ENCODE data around the gene SESTD1. TPM values are rescaled to one million over a fixed set of nuclear protein-coding genes. Genes with fewer than 3 reads are reported as not detected.
"Not testable (repeated sequence)": the region's sequence is repeated elsewhere in the genome, so short reads cannot be mapped to it uniquely, and the experiment has no call there.

The SESTD1 gene
- total and polyA plus RNA-seq, 2 experiments from 2014 or later, result 12.6 to 21.6 TPM

DNA sequence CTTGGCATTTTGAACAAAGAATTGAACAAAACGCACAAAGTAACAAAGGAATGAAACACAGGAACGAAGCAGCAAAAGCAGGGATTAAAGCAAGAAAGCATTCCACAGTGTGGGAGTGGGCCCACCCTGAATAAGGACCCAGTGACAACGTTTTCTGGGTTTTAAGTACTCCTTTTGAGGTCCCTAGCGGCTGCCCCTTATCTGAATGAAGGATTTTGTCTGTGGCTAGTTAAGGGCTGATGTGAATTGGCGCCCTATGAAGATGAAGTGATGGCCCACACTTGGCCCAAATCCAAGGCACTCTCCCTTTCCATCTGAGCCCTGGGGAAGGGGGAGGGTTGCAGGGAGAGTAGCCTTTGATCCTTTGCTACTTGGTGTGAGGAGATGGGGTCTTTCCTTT is 206.9 kb downstream of the SESTD1 start:
- H3K4me1 Mint-ChIP-seq, result peaks cover 20% of the 10 kb centered on the region
- H3K4me1 ChIP-seq (ENCODE audit: insufficient read depth), result peaks cover 21% of the 10 kb centered on the region
- H3K27ac Mint-ChIP-seq, result no peak overlapping the region; the same call in 1 of the 2 replicates
- H3K27ac ChIP-seq (ENCODE audit: low read depth), result no peak overlapping the region
- H3K9me3 Mint-ChIP-seq, result no peaks in the 10 kb centered on the region; the same call in 2 of the 3 replicates
- H3K36me3 ChIP-seq (ENCODE audit: insufficient read depth), result no peaks in the 10 kb centered on the region
- ATAC-seq, result peak; percentile 22; the same call in 1 of the 3 replicates
- no peaks in the 10 kb centered on the region for H3F3A ChIP-seq (replicated peaks; ENCODE audit: low read depth)
- H3K79me2 ChIP-seq (replicated peaks; ENCODE audit: insufficient read depth), result no peaks in the 10 kb centered on the region
- no peaks in the 10 kb centered on the region for H3K9me2 ChIP-seq (ENCODE audit: insufficient read depth)
- peaks cover 3% of the 10 kb centered on the region for H3K27me3 Mint-ChIP-seq (ENCODE audit: insufficient read depth, low read depth, poor library complexity)
- H3K4me2 ChIP-seq, result no peak overlapping the region
- no peak for DNase-seq (ENCODE audit: low spot score)
- peak overlapping the region; percentile 80; the same call in 1 of the 2 replicates for H2AFZ ChIP-seq
- H3K27me3 ChIP-seq (ENCODE audit: insufficient read depth), result no peaks in the 10 kb centered on the region
- no peaks in the 10 kb centered on the region for H4K20me1 ChIP-seq (replicated peaks; ENCODE audit: insufficient read depth)
- H3K36me3 Mint-ChIP-seq (ENCODE audit: low read depth), result no peaks in the 10 kb centered on the region
- H3K4me3 Mint-ChIP-seq, result no peak overlapping the region
- TF ChIP-seq, protein P1, sequence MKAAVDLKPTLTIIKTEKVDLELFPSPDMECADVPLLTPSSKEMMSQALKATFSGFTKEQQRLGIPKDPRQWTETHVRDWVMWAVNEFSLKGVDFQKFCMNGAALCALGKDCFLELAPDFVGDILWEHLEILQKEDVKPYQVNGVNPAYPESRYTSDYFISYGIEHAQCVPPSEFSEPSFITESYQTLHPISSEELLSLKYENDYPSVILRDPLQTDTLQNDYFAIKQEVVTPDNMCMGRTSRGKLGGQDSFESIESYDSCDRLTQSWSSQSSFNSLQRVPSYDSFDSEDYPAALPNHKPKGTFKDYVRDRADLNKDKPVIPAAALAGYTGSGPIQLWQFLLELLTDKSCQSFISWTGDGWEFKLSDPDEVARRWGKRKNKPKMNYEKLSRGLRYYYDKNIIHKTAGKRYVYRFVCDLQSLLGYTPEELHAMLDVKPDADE (IDR thresholded peaks at IDR 0.05), result no peak
- no peak for TF ChIP-seq EZH2 (IDR thresholded peaks at IDR 0.05; ENCODE audit: low read depth, unreplicated experiment)
- TF ChIP-seq, protein P2, sequence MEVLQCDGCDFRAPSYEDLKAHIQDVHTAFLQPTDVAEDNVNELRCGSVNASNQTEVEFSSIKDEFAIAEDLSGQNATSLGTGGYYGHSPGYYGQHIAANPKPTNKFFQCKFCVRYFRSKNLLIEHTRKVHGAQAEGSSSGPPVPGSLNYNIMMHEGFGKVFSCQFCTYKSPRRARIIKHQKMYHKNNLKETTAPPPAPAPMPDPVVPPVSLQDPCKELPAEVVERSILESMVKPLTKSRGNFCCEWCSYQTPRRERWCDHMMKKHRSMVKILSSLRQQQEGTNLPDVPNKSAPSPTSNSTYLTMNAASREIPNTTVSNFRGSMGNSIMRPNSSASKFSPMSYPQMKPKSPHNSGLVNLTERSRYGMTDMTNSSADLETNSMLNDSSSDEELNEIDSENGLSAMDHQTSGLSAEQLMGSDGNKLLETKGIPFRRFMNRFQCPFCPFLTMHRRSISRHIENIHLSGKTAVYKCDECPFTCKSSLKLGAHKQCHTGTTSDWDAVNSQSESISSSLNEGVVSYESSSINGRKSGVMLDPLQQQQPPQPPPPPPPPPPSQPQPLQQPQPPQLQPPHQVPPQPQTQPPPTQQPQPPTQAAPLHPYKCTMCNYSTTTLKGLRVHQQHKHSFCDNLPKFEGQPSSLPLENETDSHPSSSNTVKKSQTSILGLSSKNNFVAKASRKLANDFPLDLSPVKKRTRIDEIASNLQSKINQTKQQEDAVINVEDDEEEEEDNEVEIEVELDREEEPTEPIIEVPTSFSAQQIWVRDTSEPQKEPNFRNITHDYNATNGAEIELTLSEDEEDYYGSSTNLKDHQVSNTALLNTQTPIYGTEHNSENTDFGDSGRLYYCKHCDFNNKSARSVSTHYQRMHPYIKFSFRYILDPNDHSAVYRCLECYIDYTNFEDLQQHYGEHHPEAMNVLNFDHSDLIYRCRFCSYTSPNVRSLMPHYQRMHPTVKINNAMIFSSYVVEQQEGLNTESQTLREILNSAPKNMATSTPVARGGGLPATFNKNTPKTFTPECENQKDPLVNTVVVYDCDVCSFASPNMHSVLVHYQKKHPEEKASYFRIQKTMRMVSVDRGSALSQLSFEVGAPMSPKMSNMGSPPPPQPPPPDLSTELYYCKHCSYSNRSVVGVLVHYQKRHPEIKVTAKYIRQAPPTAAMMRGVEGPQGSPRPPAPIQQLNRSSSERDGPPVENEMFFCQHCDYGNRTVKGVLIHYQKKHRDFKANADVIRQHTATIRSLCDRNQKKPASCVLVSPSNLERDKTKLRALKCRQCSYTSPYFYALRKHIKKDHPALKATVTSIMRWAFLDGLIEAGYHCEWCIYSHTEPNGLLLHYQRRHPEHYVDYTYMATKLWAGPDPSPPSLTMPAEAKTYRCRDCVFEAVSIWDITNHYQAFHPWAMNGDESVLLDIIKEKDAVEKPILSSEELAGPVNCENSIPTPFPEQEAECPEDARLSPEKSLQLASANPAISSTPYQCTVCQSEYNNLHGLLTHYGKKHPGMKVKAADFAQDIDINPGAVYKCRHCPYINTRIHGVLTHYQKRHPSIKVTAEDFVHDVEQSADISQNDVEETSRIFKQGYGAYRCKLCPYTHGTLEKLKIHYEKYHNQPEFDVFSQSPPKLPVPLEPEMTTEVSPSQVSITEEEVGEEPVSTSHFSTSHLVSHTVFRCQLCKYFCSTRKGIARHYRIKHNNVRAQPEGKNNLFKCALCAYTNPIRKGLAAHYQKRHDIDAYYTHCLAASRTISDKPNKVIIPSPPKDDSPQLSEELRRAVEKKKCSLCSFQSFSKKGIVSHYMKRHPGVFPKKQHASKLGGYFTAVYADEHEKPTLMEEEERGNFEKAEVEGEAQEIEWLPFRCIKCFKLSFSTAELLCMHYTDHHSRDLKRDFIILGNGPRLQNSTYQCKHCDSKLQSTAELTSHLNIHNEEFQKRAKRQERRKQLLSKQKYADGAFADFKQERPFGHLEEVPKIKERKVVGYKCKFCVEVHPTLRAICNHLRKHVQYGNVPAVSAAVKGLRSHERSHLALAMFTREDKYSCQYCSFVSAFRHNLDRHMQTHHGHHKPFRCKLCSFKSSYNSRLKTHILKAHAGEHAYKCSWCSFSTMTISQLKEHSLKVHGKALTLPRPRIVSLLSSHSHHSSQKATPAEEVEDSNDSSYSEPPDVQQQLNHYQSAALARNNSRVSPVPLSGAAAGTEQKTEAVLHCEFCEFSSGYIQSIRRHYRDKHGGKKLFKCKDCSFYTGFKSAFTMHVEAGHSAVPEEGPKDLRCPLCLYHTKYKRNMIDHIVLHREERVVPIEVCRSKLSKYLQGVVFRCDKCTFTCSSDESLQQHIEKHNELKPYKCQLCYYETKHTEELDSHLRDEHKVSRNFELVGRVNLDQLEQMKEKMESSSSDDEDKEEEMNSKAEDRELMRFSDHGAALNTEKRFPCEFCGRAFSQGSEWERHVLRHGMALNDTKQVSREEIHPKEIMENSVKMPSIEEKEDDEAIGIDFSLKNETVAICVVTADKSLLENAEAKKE (CRISPR knock-in tag; IDR thresholded peaks at IDR 0.05), result no peak
- no peak for TF ChIP-seq STAT1 (IDR thresholded peaks at IDR 0.05; ENCODE audit: unreplicated experiment)
- no peak for TF ChIP-seq ZNF114 (CRISPR knock-in tag; IDR thresholded peaks at IDR 0.05)
- TF ChIP-seq, protein P3, sequence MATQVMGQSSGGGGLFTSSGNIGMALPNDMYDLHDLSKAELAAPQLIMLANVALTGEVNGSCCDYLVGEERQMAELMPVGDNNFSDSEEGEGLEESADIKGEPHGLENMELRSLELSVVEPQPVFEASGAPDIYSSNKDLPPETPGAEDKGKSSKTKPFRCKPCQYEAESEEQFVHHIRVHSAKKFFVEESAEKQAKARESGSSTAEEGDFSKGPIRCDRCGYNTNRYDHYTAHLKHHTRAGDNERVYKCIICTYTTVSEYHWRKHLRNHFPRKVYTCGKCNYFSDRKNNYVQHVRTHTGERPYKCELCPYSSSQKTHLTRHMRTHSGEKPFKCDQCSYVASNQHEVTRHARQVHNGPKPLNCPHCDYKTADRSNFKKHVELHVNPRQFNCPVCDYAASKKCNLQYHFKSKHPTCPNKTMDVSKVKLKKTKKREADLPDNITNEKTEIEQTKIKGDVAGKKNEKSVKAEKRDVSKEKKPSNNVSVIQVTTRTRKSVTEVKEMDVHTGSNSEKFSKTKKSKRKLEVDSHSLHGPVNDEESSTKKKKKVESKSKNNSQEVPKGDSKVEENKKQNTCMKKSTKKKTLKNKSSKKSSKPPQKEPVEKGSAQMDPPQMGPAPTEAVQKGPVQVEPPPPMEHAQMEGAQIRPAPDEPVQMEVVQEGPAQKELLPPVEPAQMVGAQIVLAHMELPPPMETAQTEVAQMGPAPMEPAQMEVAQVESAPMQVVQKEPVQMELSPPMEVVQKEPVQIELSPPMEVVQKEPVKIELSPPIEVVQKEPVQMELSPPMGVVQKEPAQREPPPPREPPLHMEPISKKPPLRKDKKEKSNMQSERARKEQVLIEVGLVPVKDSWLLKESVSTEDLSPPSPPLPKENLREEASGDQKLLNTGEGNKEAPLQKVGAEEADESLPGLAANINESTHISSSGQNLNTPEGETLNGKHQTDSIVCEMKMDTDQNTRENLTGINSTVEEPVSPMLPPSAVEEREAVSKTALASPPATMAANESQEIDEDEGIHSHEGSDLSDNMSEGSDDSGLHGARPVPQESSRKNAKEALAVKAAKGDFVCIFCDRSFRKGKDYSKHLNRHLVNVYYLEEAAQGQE (IDR thresholded peaks at IDR 0.05; ENCODE audit: unreplicated experiment), result no peak
- no peak for TF ChIP-seq CTCF (conservative IDR thresholded peaks at IDR 0.05; ENCODE audit: low read depth in 2 of 2)
- TF ChIP-seq JUNB (IDR thresholded peaks at IDR 0.05; ENCODE audit: unreplicated experiment), result no peak
- no peak overlapping the region for H3K4me3 ChIP-seq

GRCh38 chr2:179053568-179053967 is 211.1 kb downstream of the SESTD1 start:
- H2AFZ ChIP-seq, ATAC-seq: not testable (repeated sequence)

More at GRCh38 chr2:179053568-179053967, 211.1 kb downstream of the SESTD1 start:
- H3K27me3 Mint-ChIP-seq (ENCODE audit: insufficient read depth, low read depth, poor library complexity); H3K9me2 ChIP-seq (ENCODE audit: insufficient read depth); H3K27ac Mint-ChIP-seq; H3K79me2 ChIP-seq (replicated peaks; ENCODE audit: insufficient read depth); H3K36me3 ChIP-seq (ENCODE audit: insufficient read depth); DNase-seq (ENCODE audit: low spot score); H3K4me3 ChIP-seq; H3K9me3 Mint-ChIP-seq; H3K4me2 ChIP-seq; H3K36me3 Mint-ChIP-seq (ENCODE audit: low read depth); H3K27ac ChIP-seq (ENCODE audit: low read depth); H3K4me3 Mint-ChIP-seq; H3K27me3 ChIP-seq (ENCODE audit: insufficient read depth); H3F3A ChIP-seq (replicated peaks; ENCODE audit: low read depth); H4K20me1 ChIP-seq (replicated peaks; ENCODE audit: insufficient read depth): not testable (repeated sequence)
- H3K4me1 Mint-ChIP-seq, result peaks cover 31% of the 10 kb centered on the region
- peaks cover 50% of the 10 kb centered on the region for H3K4me1 ChIP-seq (ENCODE audit: insufficient read depth)
